GM21528 (cell line): ENCODE measurements around the gene THRB.

ENCODE experiments used
- ATAC-seq: cut with Tn5 transposase; IDR thresholded peaks from one replicate; pipeline ENCODE4 v1.9.1; 2021; ENCODE audit warnings: mild to moderate bottlenecking, moderate library complexity; ENCODE audit not compliant: unreplicated experiment, low FRiP score

The THRB gene

DNA sequence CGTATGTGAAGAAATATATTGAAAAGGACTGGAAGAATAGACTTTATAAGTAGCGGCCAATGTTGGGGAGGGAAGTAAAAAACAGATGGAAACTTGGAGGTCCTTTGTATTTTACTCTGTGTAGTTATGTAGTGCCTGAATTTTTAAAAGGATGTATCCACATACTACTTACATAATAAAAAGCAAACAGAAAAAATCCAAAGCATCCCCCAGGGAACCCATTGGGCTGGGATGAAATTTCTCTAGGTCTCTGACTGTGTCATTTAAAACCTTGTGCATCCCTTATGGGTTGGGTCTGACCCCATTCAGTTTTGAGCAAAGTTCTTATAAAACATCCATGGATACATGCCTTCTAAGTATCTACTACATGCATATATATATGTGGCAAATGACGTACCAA is 408.4 kb downstream of the THRB start:
- no peak for ATAC-seq

DNA sequence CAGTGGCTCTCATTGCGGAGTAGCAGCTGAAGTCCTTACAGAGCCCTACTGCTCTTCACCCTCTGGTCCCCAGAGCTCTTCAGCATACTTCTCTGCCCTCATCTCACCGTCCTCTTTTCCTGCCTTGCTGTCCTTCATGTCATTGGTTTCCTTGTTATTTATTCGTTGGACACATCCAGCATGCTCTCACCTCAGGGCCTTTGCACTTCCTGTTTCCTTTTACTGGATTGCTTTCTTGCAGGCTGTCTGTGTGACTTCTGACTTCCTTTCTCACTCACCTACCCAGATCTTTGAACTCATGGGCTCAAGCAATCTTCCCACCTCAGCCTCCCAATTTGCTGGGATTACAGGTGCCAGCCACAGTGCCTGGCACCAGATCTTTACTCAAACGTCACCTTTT is 422.5 kb downstream of the THRB start:
- ATAC-seq = no peak

DNA sequence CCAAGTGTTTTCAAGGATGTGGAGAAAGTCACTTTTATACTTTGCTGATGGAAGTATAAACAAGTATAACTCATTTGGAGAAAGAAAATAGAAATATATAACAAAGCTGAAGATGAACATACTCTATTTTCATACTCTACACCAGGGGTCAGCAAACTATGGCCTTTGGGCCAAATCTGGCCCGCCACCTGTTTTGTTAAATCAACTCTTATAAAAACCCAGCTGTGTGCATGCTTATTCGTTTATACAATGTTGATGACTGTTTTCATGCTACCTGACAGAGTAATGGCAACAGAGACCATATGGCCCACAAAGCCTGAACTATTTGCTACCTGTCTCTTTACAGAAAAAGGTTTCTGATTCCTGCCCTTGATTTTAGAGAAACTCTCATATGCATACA is 425.6 kb downstream of the THRB start:
- ATAC-seq = no peak

DNA sequence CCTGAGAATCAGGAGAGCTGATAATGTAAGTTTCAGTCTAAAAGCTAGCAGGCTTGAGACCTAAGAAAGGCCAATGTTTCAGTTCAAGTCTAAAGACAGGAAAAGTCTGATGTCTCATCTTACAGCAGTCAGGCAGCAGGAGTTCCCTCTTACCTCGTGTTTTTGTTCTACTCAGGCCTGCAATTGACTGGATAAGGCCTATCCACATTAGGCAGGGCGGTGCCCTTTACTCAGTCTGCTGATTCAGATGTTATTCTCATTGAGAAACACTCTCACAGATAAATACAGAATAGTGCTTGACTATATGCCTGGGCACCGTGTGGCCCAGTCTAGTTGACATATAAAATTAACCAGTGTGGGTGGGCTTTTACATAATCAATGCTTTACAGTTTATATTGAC is 427.2 kb downstream of the THRB start:
- ATAC-seq = no peak
